Loucy (cell line): ENCODE results near the gene PLAC9.

Experiments
- H2AFZ ChIP-seq: fragments of 200-600 bp; sonication (generic); 2 replicates; pipeline ENCODE4 v1.6.0; 2016; ENCODE audit warnings: antibody characterized with exemption, mild to moderate bottlenecking, low read length, moderate library complexity
- H3F3A ChIP-seq: fragments of 200-600 bp; 2 replicates; pipeline ENCODE4 v1.6.0; 2016; ENCODE audit warnings: antibody characterized with exemption, low read depth, mild to moderate bottlenecking
- H3K27me3 ChIP-seq: fragments of 200-600 bp; sonication (generic); 2 replicates; pipeline ENCODE4 v1.6.1; 2014; ENCODE audit warnings: low read length, mild to moderate bottlenecking; ENCODE audit not compliant: insufficient read depth, poor library complexity, severe bottlenecking
- H3K36me3 ChIP-seq: fragments of 200-600 bp; sonication (generic); 2 replicates; pipeline ENCODE4 v1.6.1; 2016; ENCODE audit warnings: low read length; ENCODE audit not compliant: insufficient read depth
- H3K4me1 ChIP-seq: fragments of 200-600 bp; sonication (generic); 2 replicates; pipeline ENCODE4 v1.5.1; 2014; ENCODE audit warnings: low read length, mild to moderate bottlenecking; ENCODE audit not compliant: insufficient read depth, poor library complexity, severe bottlenecking
- H3K4me2 ChIP-seq: fragments of 200-600 bp; sonication (generic); 2 replicates; pipeline ENCODE4 v1.6.0; 2014; ENCODE audit warnings: antibody characterized with exemption, low read length, low read depth, mild to moderate bottlenecking; ENCODE audit not compliant: poor library complexity, severe bottlenecking
- H3K4me3 ChIP-seq: fragments of 200-600 bp; sonication (generic); 2 replicates; pipeline ENCODE4 v1.5.1; 2014; ENCODE audit warnings: low read length, mild to moderate bottlenecking, mixed read lengths; ENCODE audit not compliant: poor library complexity, severe bottlenecking
- H3K79me2 ChIP-seq: fragments of 200-600 bp; sonication (generic); 2 replicates; pipeline ENCODE4 v1.6.1; 2014; ENCODE audit warnings: low read length; ENCODE audit not compliant: insufficient read depth
- H3K9ac ChIP-seq: fragments of 200-600 bp; sonication (generic); 2 replicates; pipeline ENCODE4 v1.6.0; 2014; ENCODE audit warnings: mild to moderate bottlenecking, low read depth, low read length, moderate library complexity; ENCODE audit not compliant: poor library complexity, severe bottlenecking
- H3K9me2 ChIP-seq: fragments of 200-600 bp; sonication (generic); replicated peaks from 2 replicates; pipeline ENCODE4 v1.6.1; 2016; ENCODE audit warnings: low read depth, low read length, mixed read lengths
- H3K9me3 ChIP-seq: fragments of 200-600 bp; sonication (generic); 2 replicates; pipeline ENCODE4 v1.6.1; 2014; ENCODE audit warnings: mild to moderate bottlenecking, antibody characterized with exemption, low read length, low read depth; ENCODE audit not compliant: insufficient read depth
- H4K20me1 ChIP-seq: fragments of 200-600 bp; sonication (generic); 2 replicates; pipeline ENCODE4 v1.6.0; 2014; ENCODE audit warnings: antibody characterized with exemption, low read length, mild to moderate bottlenecking; ENCODE audit not compliant: insufficient read depth, poor library complexity, severe bottlenecking
- CTCF ChIP-seq: fragments of 200-600 bp; sonication (generic); conservative IDR thresholded peaks from 2 replicates; pipeline ENCODE4 v1.5.1; 2014; ENCODE audit warnings: mild to moderate bottlenecking, antibody characterized with exemption, low read length
- EZH2phosphoT487 ChIP-seq: fragments of 200-600 bp; IDR thresholded peaks from 2 replicates; pipeline ENCODE4 v1.6.1; 2018; ENCODE audit warnings: antibody characterized with exemption, mild to moderate bottlenecking, moderate library complexity, borderline replicate concordance

PLAC9 gene

GRCh38 chr10:80159166-80159873 is 26.8 kb downstream of the PLAC9 start:
- Histone ChIP-seq H3K27me3 (no peaks in the 10 kb centered on the region), H3F3A (no peaks in the 10 kb centered on the region), H3K4me2 (no peak overlapping the region), H3K79me2 (no peaks in the 10 kb centered on the region), H3K9me2 (no peaks in the 10 kb centered on the region), H3K4me1 (no peaks in the 10 kb centered on the region), H4K20me1 (no peaks in the 10 kb centered on the region), H3K9ac (no peak overlapping the region), H3K36me3 (peaks cover 90% of the 10 kb centered on the region; the same call in 1 of the 2 replicates), H3K9me3 (no peaks in the 10 kb centered on the region), H2AFZ (no peak overlapping the region), H3K4me3 (no peak overlapping the region)
- TF ChIP-seq CTCF: no peak
- TF ChIP-seq EZH2phosphoT487: no peak

- Histone ChIP-seq H2AFZ (no peak overlapping the region), H3K36me3 (peaks cover 90% of the 10 kb centered on the region; the same call in 1 of the 2 replicates), H3K9ac (no peak overlapping the region), H3K79me2 (no peaks in the 10 kb centered on the region), H3F3A (no peaks in the 10 kb centered on the region), H3K4me2 (no peak overlapping the region), H4K20me1 (no peaks in the 10 kb centered on the region), H3K4me3 (no peak overlapping the region), H3K4me1 (no peaks in the 10 kb centered on the region), H3K9me2 (no peaks in the 10 kb centered on the region), H3K27me3 (no peaks in the 10 kb centered on the region), H3K9me3 (no peaks in the 10 kb centered on the region)
- TF ChIP-seq EZH2phosphoT487: no peak
- TF ChIP-seq CTCF: no peak
These were observed 28.1 kb downstream of the PLAC9 start for GRCh38 chr10:80160361-80161320.

GRCh38 chr10:80161321-80162083 is 29.0 kb downstream of the PLAC9 start:
- no peaks in the 10 kb centered on the region for H3K27me3 ChIP-seq
- no peaks in the 10 kb centered on the region for H3K9me2 ChIP-seq
- TF ChIP-seq CTCF (peak; percentile 44), EZH2phosphoT487 (no peak)
- no peaks in the 10 kb centered on the region for H3K4me1 ChIP-seq
- H4K20me1 ChIP-seq: no peaks in the 10 kb centered on the region
- H3F3A ChIP-seq: no peaks in the 10 kb centered on the region
- peaks cover 90% of the 10 kb centered on the region; the same call in 1 of the 2 replicates for H3K36me3 ChIP-seq
- no peak overlapping the region for H3K4me2 ChIP-seq
- no peaks in the 10 kb centered on the region for H3K79me2 ChIP-seq
- H3K4me3 ChIP-seq: no peak overlapping the region
- no peak overlapping the region for H3K9ac ChIP-seq
- H2AFZ ChIP-seq: no peak overlapping the region
- no peaks in the 10 kb centered on the region for H3K9me3 ChIP-seq
